ENCODE results near the gene NRXN3. TPM values are rescaled to one million over a fixed set of nuclear protein-coding genes. Genes with fewer than 3 reads are reported as not detected.

Gene NRXN3
- total RNA-seq, 1 experiment from 2014 or later = not detected

DNA sequence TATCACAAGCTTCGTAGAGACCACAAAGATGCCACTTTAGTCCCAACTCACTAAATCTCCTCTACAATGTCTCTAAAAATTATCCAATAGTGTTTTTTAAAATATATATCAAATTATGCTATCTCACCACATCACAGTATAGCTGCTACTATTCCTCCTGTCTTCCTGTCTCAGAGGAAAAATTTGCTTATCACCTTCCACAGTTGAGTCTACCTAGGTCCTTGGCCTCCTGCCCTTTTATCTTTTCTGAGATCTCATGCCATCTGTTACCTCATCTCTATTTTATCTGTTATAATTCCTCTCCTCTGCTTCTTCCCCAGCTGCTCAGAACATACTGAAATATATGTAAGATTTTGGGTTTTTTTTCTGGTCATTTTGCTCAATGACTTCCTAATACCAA, 1473.0 kb downstream of the NRXN3 start:
- POLR2A ChIA-PET (ENCODE audit: unreplicated experiment) = no interaction called here
- Histone ChIP-seq H3K27ac (no peak overlapping the region), H3K4me1 (replicated peaks; ENCODE audit: insufficient read depth) (no peaks in the 10 kb centered on the region), H3K9me2 (ENCODE audit: insufficient read depth) (no peaks in the 10 kb centered on the region), H3K36me3 (ENCODE audit: low read depth) (no peaks in the 10 kb centered on the region), H3K9me3 (ENCODE audit: insufficient read depth, low read depth) (no peaks in the 10 kb centered on the region), H3K27me3 (ENCODE audit: insufficient read depth, low read depth) (peaks cover 17% of the 10 kb centered on the region; the same call in 1 of the 2 replicates), H2AFZ (no peak overlapping the region), H3K4me3 (no peak overlapping the region), H3K79me2 (ENCODE audit: low read depth) (no peaks in the 10 kb centered on the region), H3F3A (ENCODE audit: insufficient read depth, low read depth) (no peaks in the 10 kb centered on the region), H3K4me2 (no peak overlapping the region), H4K20me1 (ENCODE audit: insufficient read depth) (no peaks in the 10 kb centered on the region)
- intact Hi-C loops (cut with micrococcal nuclease; ENCODE audit: unreplicated experiment) = no loop called here
- CTCF ChIA-PET = no interaction called here
- TF ChIP-seq, protein P1, sequence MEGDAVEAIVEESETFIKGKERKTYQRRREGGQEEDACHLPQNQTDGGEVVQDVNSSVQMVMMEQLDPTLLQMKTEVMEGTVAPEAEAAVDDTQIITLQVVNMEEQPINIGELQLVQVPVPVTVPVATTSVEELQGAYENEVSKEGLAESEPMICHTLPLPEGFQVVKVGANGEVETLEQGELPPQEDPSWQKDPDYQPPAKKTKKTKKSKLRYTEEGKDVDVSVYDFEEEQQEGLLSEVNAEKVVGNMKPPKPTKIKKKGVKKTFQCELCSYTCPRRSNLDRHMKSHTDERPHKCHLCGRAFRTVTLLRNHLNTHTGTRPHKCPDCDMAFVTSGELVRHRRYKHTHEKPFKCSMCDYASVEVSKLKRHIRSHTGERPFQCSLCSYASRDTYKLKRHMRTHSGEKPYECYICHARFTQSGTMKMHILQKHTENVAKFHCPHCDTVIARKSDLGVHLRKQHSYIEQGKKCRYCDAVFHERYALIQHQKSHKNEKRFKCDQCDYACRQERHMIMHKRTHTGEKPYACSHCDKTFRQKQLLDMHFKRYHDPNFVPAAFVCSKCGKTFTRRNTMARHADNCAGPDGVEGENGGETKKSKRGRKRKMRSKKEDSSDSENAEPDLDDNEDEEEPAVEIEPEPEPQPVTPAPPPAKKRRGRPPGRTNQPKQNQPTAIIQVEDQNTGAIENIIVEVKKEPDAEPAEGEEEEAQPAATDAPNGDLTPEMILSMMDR (conservative IDR thresholded peaks at IDR 0.05) = no peak
- no peak for TF ChIP-seq EZH2 (IDR thresholded peaks at IDR 0.05; ENCODE audit: low read depth)
- no peak for DNase-seq
- BruUV-seq (replicated peaks) = no TSS peak

DNA sequence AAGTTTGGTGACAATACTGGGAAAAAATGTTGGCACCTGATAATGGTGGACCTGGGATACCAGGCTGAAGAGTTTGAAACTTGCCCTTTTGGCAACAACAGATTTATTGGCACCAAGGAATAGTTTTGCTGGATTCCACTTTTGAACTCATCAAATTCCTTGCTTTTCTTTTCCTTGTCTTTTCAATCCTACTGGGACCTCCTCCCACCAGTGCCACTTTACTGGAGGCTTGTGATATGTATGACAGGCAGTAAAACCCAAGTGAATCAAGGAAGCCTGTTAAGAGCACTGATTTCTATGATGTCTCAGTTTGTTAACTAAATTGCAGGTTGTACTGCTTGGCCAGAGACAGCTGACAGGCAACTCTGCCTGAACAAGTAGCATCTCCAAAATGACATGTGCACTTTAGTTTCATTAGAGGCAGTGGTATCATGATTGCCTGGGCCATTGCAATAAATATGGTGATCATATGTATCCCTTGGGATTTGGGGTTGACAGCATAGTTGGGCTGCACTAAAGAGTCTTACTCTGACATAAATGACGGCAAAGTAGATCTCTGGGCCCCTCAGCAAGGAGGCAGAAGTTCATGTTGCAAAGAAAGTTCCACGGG, 1475.7 kb downstream of the NRXN3 start:
- TF ChIP-seq, protein P1 (conservative IDR thresholded peaks at IDR 0.05) = no peak
- TF ChIP-seq EZH2 (IDR thresholded peaks at IDR 0.05; ENCODE audit: low read depth) = no peak
- no peaks in the 10 kb centered on the region for H3F3A ChIP-seq (ENCODE audit: insufficient read depth, low read depth)
- H3K4me1 ChIP-seq (replicated peaks; ENCODE audit: insufficient read depth) = no peaks in the 10 kb centered on the region
- no peak overlapping the region for H3K4me3 ChIP-seq
- ChIA-PET CTCF (no interaction called here), POLR2A (ENCODE audit: unreplicated experiment) (no interaction called here)
- no peaks in the 10 kb centered on the region for H3K36me3 ChIP-seq (ENCODE audit: low read depth)
- H3K4me2 ChIP-seq = no peak overlapping the region
- BruUV-seq (replicated peaks) = no TSS peak
- H3K27ac ChIP-seq = no peak overlapping the region
- intact Hi-C loops (cut with micrococcal nuclease; ENCODE audit: unreplicated experiment) = no loop called here
- H3K79me2 ChIP-seq (ENCODE audit: low read depth) = no peaks in the 10 kb centered on the region
- H3K9me3 ChIP-seq (ENCODE audit: insufficient read depth, low read depth) = no peaks in the 10 kb centered on the region
- H4K20me1 ChIP-seq (ENCODE audit: insufficient read depth) = no peaks in the 10 kb centered on the region
- no peak for DNase-seq
- no peak overlapping the region for H2AFZ ChIP-seq
- H3K9me2 ChIP-seq (ENCODE audit: insufficient read depth) = no peaks in the 10 kb centered on the region
- peaks cover 14% of the 10 kb centered on the region; the same call in 1 of the 2 replicates for H3K27me3 ChIP-seq (ENCODE audit: insufficient read depth, low read depth)

DNA sequence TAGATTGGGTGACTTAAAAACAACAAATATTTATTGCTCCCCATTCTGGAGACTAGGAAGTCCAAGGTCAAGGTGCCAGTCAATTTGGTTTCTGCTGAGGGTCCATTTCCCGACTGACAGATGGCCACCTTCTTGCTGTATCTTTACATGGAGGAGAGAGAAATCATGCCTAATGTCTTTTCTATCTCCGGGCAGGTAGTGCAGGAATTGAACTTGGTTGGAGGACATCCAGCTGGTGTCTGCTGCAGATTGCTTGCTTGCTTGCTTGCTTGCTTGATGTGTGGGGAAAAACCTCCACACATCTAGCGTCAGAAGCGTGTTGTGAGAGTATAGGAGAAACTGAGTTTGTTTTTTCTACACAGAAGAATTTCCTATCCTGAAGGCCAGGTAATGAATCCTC, 1479.7 kb downstream of the NRXN3 start:
- TF ChIP-seq, protein P1 (conservative IDR thresholded peaks at IDR 0.05) = no peak
- TF ChIP-seq EZH2 (IDR thresholded peaks at IDR 0.05; ENCODE audit: low read depth) = no peak
- Histone ChIP-seq H3K79me2 (ENCODE audit: low read depth) (no peaks in the 10 kb centered on the region), H3K9me3 (ENCODE audit: insufficient read depth, low read depth) (no peaks in the 10 kb centered on the region), H3K36me3 (ENCODE audit: low read depth) (no peaks in the 10 kb centered on the region), H3K27me3 (ENCODE audit: insufficient read depth, low read depth) (peaks cover 14% of the 10 kb centered on the region; the same call in 1 of the 2 replicates), H3K4me2 (no peak overlapping the region), H2AFZ (no peak overlapping the region), H3K4me1 (replicated peaks; ENCODE audit: insufficient read depth) (no peaks in the 10 kb centered on the region), H4K20me1 (ENCODE audit: insufficient read depth) (no peaks in the 10 kb centered on the region), H3F3A (ENCODE audit: insufficient read depth, low read depth) (no peaks in the 10 kb centered on the region), H3K9me2 (ENCODE audit: insufficient read depth) (no peaks in the 10 kb centered on the region), H3K27ac (no peak overlapping the region), H3K4me3 (no peak overlapping the region)
- DNase-seq = no peak
- ChIA-PET POLR2A (ENCODE audit: unreplicated experiment) (no interaction called here), CTCF (no interaction called here)
- intact Hi-C loops (cut with micrococcal nuclease; ENCODE audit: unreplicated experiment) = no loop called here
- BruUV-seq (replicated peaks) = no TSS peak

All from PC-9 (cell line).